Activated CD8-positive, alpha-beta memory T cell treated with anti-CD3 and anti-CD28 coated beads for 1 hour (primary cell): Measurements from ENCODE around the gene RNF5.

Experiments
- DNase-seq, 2 donors: peaks; one replicate each; pipeline ENCODE4 v3.0.0-alpha.2; 2020; ENCODE audit warnings: low read depth in 1 of 2; ENCODE audit errors: extremely low read depth in 1 of 2

Gene RNF5

DNA sequence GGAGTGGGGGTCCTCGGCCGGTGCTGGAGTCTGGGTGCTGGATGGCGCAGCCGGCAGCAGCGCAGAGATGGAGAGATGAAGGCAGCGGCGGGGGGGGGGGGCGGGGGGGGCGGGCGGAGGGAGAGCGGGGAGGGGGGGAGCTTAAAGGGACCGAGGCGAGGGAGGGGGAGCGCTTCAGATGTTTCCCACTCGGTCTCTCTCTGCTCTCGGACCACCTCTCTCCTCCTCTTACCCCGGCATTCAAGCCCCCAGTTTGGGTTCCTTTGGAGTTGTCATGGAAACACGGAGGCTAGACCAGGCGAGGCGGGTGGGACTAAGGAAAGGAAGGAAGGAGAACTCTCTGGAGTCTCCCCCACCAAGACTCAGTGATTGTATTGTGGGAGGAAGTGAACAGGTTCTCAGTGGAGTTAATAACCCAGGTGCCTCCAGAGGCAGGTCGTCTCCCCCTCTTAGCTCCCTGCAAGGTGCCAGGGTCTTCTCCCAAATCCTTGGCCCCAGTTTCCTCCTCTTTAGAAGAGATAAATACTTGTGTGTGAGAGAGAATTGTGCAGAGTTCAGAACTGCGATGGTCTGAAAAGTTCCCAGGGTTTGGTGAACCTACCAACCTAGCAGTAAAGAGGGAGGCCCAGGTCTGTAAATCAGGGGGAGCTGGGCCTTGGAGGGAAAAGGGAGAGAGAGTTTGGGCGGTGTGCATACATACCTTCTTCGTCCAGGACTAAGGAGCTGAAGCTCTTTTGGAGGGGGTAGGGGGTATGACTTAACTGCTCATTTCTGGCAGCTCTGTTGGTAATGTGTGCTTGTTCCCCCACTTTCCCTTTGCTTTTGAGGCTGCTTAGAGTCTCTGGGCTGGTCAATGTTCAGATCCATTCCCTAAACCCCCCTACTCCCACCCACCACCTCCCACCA lies 26.1 kb upstream of the RNF5 start, which contains the start of gene PRRT1:
TSS of gene PRRT1 (minus strand) at position 77 of the 906 bp plus-strand sequence. CDS start 112 bp downstream, outside the sequence.
- no peak for DNase-seq

DNA sequence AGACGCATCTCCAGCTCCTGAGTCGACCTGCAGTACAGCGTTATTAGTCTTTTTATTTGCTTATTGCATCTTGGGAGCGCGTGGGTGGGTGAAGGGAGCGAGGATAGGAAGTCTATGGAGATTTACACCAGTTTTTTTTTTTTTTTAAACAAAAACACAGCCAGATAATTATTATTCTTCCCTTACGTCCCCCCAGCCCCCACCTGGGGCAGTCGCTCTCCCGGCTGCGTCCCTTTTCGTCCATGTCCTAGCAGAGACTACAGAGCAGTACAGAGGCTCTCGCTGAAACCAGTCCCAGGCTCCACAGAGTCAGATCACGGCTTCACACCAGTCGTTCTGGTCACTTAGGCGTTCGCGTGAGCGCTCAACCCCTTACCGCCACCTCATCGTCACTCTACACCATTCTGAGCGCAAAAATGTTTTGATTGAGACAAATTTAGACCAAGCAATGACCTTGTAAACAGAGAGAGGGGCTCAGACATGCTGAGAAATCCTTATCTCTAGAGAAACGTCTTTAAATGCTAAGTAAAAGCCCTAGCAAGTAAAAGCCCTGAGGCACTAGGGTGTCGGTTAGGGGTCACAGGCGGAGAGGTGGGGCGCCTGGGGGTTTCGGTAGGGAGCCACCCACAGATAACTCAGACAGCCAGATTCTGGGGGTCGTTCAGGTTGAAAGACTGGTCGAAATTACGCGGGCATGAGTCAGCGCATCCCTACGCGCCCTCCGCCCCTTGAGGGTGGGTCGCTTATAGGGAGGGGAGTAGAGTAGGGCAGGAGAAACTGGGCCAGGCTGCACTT lies 25.2 kb upstream of the RNF5 start:
- DNase-seq: no peak

DNA sequence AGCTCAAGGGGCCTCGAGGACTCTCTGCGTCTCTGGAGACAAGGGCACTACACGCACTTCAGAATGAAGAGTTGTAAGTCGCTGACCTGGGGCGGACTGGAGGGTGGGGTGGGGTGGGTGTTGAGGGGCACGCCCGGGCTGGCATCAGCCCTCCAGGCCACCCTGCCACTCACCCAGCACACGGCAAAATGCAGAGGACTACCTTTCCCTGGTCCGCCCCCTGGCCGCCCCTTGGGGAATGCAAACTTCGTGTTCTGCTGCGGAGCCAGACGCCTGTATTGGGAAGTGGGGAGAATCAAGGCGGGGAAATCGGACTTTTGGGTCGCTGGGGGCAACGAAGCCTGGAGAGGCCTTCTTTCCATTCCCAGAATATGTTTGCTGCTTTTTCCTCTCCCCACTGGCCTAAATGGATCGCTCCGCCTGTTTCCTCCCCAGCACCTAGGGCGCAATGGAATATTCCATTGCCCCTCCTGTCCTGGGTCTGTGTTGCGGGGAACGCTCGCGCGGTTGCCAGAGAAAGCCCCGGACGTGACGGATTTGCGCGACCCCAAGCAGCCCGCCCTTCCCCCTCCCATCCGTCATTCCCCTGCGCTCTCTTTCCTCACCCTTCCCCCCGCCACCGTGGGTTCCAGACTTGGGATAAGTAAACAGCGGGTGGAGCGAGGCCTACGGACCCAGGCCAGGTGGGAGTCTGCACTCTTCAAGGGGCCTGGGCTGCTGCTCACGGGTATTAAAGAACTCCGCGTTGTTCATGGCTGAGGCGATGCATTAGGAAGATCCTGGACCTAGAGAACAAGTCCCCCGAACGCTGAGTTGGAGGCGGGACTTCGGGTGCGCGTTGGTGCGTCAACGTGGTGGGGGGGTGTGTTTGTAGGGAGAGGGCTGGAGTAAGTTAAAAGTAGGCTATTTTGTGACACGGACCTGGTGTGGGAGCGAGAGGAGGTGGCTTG lies 24.4 kb upstream of the RNF5 start, which contains the start of gene PPT2:
TSS of gene PPT2 (plus strand) at position 578 of the 950 bp plus-strand sequence. CDS start 454 bp downstream, outside the sequence.
- DNase-seq: peak; percentile 62 to 66

DNA sequence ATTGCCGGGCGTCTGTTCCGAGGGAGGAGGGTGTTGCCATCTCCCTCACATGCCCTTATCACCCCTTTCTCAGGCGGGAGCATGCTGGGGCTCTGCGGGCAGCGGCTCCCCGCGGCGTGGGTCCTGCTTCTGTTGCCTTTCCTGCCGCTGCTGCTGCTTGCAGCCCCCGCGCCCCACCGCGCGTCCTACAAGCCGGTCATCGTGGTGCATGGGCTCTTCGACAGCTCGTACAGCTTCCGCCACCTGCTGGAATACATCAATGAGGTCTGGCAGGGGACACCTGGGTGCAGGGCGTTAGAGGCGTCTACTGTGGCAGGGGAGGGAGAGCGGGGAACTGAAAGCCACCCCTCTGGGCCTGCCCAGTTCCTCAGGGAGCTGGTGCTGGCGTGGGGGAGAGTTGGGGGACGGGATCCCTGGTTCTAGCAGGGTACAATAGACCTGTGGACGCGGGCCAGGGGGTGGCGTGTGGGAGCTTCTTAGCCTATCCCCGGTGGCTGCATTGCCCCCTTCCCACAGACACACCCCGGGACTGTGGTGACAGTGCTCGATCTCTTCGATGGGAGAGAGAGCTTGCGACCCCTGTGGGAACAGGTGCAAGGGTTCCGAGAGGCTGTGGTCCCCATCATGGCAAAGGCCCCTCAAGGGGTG lies 23.6 kb upstream of the RNF5 start:
- peak in 1 of 2 donors; percentile 41 for DNase-seq

DNA sequence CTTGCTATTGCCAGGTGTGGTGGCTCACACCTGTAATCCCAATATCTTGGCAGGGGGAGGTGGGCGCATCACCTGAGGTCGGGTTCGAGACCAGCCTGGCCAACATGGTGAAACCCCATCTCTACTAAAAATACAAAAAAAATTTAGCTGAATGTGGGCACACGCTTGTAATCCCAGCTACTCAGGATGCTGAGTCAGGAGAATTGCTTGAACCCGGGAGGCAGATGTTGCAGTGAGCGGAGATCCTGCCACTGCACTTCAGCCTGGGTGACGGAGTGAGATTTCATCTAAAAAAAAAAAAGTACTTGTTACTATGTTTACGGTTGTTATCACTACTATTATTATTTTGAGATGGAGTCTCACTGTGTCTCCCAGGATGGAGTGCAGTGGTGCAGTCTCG lies 21.3 kb upstream of the RNF5 start:
- DNase-seq: no peak

DNA sequence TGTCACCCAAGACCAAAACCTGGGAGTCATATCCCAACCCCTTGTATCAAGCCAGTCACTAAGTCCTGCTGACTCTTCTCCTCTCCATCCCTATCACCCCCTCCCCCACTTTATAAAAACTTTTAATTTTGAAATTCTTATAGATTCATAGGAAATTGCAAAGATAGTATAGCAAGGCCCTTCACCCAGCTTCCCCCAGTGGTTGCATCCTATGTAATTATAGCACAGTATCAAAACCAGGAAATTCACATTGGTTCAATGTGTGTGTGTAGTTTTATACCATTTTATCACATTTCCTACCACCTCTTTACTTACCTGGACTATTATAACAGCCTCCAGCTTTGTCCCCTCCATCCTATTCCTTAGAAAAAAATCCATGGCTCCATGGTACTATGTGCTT lies 20.2 kb upstream of the RNF5 start:
- DNase-seq: no peak

DNA sequence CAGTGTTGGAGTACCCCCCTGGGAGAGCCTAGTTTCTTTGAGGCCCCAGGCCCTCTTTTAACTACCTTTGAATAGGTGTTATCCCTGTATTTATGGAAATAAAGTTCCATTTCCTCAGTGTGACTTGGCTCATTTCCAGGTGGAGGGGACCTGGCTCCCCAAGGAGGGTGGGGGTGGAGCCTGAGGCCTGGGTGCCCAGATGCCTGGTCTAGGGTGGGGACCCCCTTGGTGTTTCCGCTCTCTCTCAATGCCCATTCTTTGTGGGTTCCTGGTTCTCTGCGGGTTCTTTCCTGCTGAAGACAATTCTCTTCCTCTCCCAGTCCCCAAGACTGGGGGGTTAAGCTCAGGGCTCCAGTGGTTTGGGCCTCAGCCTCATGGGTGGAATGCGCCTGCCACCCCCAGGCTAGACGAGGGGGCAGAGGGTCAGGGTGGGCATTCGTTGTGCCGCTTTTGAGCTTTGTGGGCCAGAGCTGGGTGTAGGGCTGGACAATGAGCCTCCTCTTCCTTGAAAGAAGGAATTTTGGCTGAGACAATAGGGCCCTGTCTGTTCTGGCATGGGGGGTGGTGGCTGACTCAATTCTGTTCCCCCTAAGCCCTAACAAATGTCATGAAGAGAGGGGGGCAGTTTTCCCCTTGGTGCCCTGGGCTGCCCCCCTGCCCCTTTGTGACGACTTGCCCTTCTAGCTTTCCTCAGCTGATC lies 14.5 kb upstream of the RNF5 start:
- no peak for DNase-seq

DNA sequence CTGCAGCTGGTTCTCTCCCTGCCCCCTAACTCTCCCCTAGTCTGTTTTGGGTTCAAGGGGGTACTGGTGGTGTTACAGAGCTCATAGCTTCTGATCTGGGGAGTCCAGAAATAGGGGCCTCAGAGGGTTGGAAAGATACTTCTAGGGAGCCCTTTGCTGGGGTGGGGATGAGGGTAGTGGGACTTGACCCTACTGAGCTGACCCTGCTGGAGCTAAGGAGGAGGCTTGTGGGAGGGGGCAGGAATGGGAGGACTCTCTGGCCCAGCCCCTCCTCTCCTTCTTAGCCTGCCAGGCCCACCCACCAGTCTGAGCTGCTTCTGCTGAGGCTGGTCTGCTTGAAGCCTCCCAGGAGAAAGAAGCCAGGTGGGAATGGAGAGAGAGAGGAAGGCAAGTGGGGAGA lies 13.9 kb upstream of the RNF5 start, which contains the start of gene EGFL8:
TSS of gene EGFL8 (plus strand) at position 301 of the 400 bp plus-strand sequence. CDS start 1,571 bp downstream, outside the sequence.
- no peak for DNase-seq

DNA sequence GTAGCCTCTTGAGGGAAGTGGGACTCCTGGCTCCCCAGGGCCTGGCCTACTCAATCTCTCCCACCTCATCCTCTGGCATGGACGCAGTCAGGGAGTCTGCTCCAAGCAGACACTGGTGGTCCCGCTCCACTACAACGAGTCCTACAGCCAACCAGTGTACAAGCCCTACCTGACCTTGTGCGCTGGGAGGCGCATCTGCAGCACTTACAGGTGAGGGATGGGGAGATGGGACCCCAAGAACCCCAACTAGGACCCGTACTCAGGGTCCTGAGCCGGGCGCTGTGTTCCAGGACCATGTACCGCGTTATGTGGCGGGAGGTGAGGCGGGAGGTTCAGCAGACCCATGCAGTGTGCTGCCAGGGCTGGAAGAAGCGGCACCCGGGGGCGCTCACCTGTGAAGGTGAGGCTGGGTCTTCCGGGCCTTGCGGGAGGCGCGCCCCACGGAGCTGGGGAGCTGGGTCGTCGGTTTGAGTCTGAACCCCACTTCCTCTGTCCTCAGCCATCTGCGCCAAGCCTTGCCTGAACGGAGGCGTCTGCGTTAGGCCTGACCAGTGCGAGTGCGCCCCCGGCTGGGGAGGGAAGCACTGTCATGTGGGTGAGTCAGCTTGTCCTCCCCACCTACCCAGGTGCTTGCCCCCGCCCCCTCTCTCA lies 11.7 kb upstream of the RNF5 start:
- no peak for DNase-seq

DNA sequence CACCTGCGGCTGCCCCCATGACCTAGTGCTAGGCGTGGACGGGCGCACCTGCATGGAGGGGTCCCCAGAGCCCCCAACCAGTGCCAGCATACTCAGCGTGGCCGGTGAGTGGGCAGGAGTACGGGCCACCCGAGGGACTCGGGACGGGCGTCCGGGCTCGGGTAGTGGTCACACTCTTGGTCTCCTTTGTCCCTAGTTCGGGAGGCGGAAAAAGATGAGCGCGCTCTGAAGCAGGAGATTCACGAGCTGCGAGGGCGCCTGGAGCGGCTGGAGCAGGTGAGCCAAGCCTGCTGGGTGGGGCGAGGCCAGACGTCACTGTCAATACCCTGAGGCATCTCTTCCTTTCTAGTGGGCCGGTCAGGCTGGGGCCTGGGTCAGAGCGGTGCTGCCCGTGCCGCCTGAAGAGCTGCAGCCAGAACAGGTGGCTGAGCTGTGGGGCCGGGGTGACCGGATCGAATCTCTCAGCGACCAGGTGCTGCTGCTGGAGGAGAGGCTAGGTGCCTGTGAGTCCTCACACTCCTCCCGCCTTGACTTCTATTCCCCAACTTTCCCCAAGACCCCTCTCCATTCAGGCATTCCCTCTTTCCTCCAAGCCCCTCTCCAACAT lies 10.9 kb upstream of the RNF5 start:
- no peak for DNase-seq

DNA sequence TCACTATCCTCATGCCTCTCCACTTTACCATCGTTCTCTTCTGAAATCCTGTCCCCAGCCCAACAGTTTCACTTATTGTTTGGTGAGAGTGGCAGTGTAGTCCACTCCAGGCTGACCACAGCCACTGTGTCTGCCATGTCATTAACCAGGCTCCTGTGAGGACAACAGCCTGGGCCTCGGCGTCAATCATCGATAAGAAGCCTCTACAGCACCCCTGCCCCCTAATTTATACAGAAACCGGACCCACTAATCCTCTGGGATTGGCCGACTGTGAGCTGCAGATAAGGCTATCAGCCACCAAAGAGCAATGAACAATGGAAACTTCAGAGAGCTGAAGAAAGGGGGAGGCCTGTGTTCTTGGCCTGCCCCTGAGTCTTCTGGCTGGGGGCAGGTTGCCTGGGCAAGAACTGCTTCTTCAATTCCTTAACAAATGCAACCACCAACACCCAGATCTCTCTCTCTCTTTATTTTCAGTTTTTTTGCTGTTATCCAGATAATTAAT lies 10.4 kb upstream of the RNF5 start:
- DNase-seq: no peak

DNA sequence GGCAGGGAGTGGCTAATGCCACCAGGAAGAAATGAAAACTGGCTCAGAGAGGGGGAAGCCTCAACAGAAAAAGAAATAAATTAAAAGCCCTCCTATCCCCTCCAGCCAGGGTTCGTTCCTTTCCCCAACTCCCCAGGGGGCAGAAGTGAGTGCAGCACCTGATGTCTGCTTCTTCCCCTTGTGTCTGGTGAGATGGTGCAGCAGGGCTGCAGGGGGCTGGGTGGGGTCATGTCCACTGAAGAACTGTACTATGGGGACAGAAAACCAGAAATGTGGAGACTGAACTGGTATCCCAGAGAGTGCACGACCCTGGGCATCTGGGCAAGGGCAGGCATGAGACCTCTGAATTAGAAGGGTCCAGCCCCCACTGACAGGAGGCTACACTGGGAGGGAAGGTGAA lies 9.9 kb upstream of the RNF5 start:
- no peak for DNase-seq

DNA sequence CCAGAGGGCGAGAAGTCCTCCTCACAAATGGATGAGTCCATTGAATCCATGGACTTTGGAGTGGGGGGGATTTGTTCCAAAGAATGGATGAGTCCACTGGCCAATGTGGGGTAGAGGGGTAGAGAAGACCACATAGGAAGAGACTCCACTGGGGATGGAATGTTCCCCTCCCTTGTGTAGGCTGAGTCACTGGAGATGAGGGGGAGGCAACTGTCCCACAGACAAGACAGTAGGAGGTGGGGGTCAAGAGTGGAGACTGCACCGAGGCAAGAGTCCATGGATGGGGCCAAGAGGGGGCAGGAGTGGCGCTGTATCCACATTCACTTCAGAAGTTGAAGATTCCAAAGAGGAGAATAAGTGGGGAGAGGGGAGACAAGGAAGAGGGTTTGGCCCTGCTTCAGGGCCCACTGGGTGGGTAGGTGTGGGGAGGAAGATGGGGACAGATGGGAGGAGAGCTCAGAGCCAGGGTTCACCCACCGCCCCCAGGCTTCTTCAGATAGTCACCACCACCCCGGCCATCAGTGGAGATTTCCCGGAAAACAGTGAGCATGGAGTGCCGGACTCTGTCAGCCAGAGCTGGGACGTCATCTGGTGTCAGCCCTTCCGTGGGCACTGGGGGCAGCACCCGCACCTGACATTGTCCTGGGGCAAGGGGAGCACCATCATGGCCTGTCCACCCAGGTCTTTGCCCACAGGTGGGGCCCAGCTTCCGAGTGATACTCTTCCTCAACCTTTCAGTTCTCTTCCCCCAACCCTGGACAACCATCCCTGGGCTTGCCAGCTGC lies 9.2 kb upstream of the RNF5 start:
- DNase-seq: no peak

DNA sequence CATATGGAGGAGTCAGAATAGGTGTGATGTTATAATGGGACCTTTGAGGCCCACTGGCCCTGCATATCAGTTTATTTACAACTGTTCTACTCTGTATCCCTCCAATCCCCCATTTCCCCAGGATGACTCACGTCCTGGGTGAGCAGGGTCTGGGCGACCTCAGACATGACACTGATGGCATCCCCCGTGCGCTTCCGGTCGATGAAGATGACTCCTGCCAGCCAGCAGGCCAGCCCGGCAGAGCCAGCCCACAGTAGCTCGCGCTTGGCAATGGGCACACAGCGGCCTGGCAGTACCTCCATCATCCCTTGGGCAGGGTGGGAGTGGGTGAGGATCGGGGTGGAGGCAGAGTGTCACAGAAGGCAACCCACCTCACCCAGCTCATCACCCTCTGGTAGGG lies 7.9 kb upstream of the RNF5 start:
- no peak for DNase-seq

DNA sequence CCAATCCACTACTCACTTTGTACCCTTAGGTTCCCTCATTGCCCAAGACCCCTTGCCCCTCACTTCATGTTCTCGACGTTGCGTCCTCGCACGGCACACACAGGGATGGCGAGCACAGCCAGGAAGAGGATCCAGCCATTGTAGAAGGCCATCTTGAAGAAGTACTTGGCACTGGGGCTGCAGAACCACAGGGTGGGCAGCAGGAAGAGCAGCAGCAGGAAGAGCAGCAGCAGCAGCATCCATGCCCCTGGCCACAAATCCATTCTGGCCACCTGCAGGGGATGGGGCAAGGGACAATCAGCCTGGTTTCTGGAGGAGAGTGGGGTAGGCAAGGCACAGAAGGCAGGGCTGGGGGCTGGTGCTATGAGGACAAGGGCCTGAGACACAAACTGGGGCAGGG lies 7.0 kb upstream of the RNF5 start:
- DNase-seq: no peak

DNA sequence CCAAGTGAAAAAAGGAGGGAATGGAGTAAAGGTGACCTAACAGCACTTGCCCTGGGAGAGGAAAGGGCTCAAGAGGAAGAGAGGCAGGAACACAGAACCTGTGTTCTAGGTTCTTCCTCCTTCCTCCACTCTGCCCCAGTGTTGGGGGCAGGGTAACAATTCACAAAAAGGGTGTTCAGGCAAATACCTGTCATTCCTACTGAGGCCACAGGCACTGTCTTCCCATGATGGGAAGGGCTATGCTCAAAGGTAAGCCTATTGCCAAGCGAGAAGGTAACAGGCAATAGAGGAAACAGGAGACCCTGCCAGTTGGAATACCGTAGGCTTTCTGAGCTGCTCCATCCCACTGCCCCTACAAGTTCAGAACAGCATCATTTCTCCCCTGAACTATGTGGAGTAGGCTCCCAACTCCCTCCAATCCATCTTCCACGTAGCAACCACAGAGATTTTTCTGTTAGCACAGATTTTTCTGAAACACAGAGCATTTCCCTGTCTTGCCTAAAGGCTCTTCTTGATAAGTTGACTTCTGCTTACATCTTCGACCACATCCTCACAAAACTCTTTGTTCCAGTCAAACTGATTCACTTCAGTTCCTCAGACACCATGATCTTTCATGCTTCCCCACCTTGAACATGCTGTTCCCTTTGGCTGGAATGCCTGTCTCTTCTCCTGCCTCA lies 5.0 kb upstream of the RNF5 start:
- no peak for DNase-seq

DNA sequence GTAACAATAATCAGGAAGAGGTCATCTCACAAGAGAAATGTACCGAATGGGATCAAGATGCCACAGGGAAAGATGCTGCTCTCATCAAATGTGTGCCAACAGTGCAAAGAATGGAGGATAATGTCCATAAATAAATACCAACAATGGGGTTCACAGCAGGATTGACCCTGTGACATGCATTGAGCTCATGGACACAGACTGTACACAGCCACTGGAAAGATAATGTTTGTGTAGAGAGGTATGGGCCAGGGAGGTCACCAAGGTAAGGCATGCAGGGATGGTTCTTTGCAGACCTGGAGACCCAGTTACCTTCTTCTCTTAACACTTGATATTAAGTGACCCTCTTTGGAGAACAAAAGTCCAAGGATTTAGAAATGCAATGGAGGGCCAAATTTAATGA lies 3.8 kb upstream of the RNF5 start:
- DNase-seq: no peak
